Measurements from ENCODE around the gene CEP126.

CEP126 gene

GRCh38 chr11:101929294-101929915 is 14.6 kb downstream of the CEP126 start:
- no peak for DNase-seq (ENCODE audit: low spot score)
- TF ChIP-seq CTCF (IDR thresholded peaks at IDR 0.05; ENCODE audit: extremely low read depth, missing control alignments): no peak

- TF ChIP-seq CTCF (IDR thresholded peaks at IDR 0.05; ENCODE audit: extremely low read depth, missing control alignments): no peak
- DNase-seq (ENCODE audit: low spot score): no peak
Measured at GRCh38 chr11:101931692-101932091, 16.9 kb downstream of the CEP126 start.

- no peak for TF ChIP-seq CTCF (IDR thresholded peaks at IDR 0.05; ENCODE audit: extremely low read depth, missing control alignments)
Measured at GRCh38 chr11:101940901-101941520, 26.2 kb downstream of the CEP126 start.

GRCh38 chr11:101944923-101945322 is 30.1 kb downstream of the CEP126 start:
- DNase-seq (ENCODE audit: low spot score): no peak
- no peak for TF ChIP-seq CTCF (IDR thresholded peaks at IDR 0.05; ENCODE audit: extremely low read depth, missing control alignments)

More at GRCh38 chr11:101940901-101941520, 26.2 kb downstream of the CEP126 start:
- DNase-seq (ENCODE audit: low spot score): no peak

- no peak for TF ChIP-seq CTCF (IDR thresholded peaks at IDR 0.05; ENCODE audit: extremely low read depth, missing control alignments)
- DNase-seq (ENCODE audit: low spot score): no peak
Measured at GRCh38 chr11:101945448-101945847, 30.6 kb downstream of the CEP126 start.

- no peak for TF ChIP-seq CTCF (IDR thresholded peaks at IDR 0.05; ENCODE audit: extremely low read depth, missing control alignments)
- DNase-seq (ENCODE audit: low spot score): no peak
Measured at GRCh38 chr11:101949680-101950220, 34.9 kb downstream of the CEP126 start.

- DNase-seq (ENCODE audit: low spot score): no peak
- no peak for TF ChIP-seq CTCF (IDR thresholded peaks at IDR 0.05; ENCODE audit: extremely low read depth, missing control alignments)
Measured at GRCh38 chr11:101955278-101955677, 40.5 kb downstream of the CEP126 start.

Data from GM20000 (cell line).